ENCODE measurements around the gene CIAO3. TPM values are rescaled to one million over a fixed set of nuclear protein-coding genes. Genes with fewer than 3 reads are reported as not detected.

Gene CIAO3
- total RNA-seq, 1 experiment from 2014 or later = 21.9 TPM

DNA sequence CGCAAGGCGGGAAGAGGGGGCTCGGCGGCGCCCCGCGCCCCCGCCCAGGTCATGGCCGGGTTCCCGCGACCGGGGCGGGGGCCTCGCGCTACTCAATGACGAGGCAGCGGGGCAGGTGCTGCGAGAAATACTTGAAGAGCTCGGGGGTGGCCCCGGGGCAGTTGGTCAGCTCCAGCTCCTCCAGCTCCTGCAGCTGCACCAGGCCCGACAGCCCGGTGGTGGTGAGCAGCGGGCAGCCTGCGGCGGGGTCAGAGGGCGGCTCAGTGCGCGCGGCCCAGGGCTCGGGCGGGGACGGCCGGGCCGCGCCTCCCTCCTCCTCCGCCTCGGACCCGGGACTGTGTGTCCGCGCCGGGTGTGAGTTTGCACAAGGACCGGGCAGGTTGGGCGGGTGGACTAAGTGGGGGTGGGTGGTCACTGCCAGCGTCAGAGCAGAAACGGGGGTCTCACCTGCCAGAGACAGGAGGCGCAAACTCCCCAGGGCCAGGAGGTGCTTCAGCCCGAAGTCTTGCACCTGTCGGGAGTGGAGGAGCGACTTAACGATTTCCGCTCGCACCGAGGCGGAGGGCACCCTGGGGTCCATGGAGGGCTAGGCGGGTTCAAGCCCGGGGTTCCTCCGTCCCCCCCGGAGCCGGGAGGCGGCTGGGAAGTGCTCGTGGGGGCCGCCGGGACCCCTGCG is 46.5 kb downstream of the CIAO3 start:
- Histone ChIP-seq H4K8ac (replicated peaks; ENCODE audit: insufficient read length, low read depth, low read length) (no peak overlapping the region), H3K18ac (ENCODE audit: insufficient read length, low read depth, low read length) (no peak overlapping the region), H3K27me3 (ENCODE audit: insufficient read depth, low read length) (peaks cover 14% of the 10 kb centered on the region), H3K56ac (ENCODE audit: insufficient read length, low read depth, low read length) (no peak overlapping the region), H3K23ac (ENCODE audit: insufficient read length, low read depth, low read length) (no peak overlapping the region), H3K9ac (ENCODE audit: extremely low read depth, insufficient read length, low read length) (no peak overlapping the region), H2BK5ac (ENCODE audit: insufficient read length, low read length) (no peak overlapping the region), H3K79me2 (ENCODE audit: insufficient read depth, low read length) (no peaks in the 10 kb centered on the region), H3K4me2 (ENCODE audit: insufficient read depth, insufficient read length, low read length) (peak overlapping the region; percentile 56), H3K4me1 (ENCODE audit: insufficient read depth, low read length) (no peaks in the 10 kb centered on the region), H4K91ac (ENCODE audit: insufficient read length, low read depth, low read length) (no peak overlapping the region), H3K9me3 (ENCODE audit: control insufficient read depth, low read depth, low read length) (no peaks in the 10 kb centered on the region), H3T11ph (ENCODE audit: low read length) (no peak overlapping the region), H4K20me1 (ENCODE audit: control insufficient read depth, insufficient read depth, insufficient read length) (no peaks in the 10 kb centered on the region), H3K27ac (ENCODE audit: insufficient read length, low read depth, low read length) (no peak overlapping the region), H3K4ac (ENCODE audit: low read depth, low read length) (no peak overlapping the region), H2AK5ac (ENCODE audit: insufficient read length, low read length) (no peak overlapping the region), H2BK120ac (ENCODE audit: low read depth, low read length, poor library complexity, severe bottlenecking) (no peak overlapping the region), H2BK12ac (ENCODE audit: insufficient read length, low read depth, low read length) (no peak overlapping the region), H4K5ac (ENCODE audit: insufficient read length, low read depth, low read length) (no peak overlapping the region), H2BK20ac (ENCODE audit: low read depth, low read length, poor library complexity, severe bottlenecking) (no peak overlapping the region), H2BK15ac (ENCODE audit: low read depth, low read length) (no peak overlapping the region), H3K23me2 (ENCODE audit: insufficient read length, low read depth, low read length, poor library complexity, severe bottlenecking) (peaks cover 26% of the 10 kb centered on the region), H2AFZ (ENCODE audit: low read length) (no peak overlapping the region), H3K79me1 (ENCODE audit: insufficient read depth, low read depth, low read length, poor library complexity, severe bottlenecking) (no peaks in the 10 kb centered on the region), H3K14ac (ENCODE audit: insufficient read depth, low read length) (no peak overlapping the region; the same call in 1 of the 2 replicates)
- WGBS (ENCODE audit: extremely low coverage, insufficient read length, low lambda C conversion rate) = no CpG with 5 or more reads among the region's 64 CpGs
- peak; percentile 55 for DNase-seq
- H3K4me3 Mint-ChIP-seq = peak overlapping the region; percentile 59 to 85
- TF ChIP-seq CTCF (conservative IDR thresholded peaks at IDR 0.05) = no peak
- peaks cover 0 to 15% of the 10 kb centered on the region in 2 experiments; a peak in 3 of 4 replicates for H3K4me1 Mint-ChIP-seq
- peaks cover 81% of the 10 kb centered on the region for H3K27me3 Mint-ChIP-seq (ENCODE audit: low read depth)
- H3K36me3 Mint-ChIP-seq (ENCODE audit: insufficient read depth in 1 of 3, low read depth in 3 of 3) = no peaks in the 10 kb centered on the region
- no peak overlapping the region for H3K27ac Mint-ChIP-seq
- no peaks in the 10 kb centered on the region; a peak in 1 of 5 replicates for H3K9me3 Mint-ChIP-seq

Data from H9 (cell line).